HG03066 (cell line): Measurements from ENCODE around the gene FERMT3.
"Not testable (repeated sequence)": the region's sequence is repeated elsewhere in the genome, so short reads cannot be mapped to it uniquely, and the experiment has no call there.

Experiments
- ATAC-seq: cut with Tn5 transposase; IDR thresholded peaks from one replicate; pipeline ENCODE4 v1.9.1; 2021; ENCODE audit warnings: low read depth; ENCODE audit not compliant: unreplicated experiment

Gene FERMT3

DNA sequence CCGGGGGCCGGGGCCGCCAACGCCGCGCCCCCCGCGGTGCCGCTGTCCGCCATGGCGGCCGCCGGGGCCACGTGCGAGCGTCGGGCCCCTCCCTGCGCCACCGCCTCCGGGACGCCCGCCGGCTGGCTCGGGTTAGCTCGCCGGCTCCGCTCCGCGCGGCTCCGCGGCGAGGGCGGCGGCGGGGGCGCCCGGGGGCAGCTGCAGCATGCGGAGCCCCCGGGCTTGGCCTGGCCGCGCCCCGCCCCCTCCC is 40.0 kb downstream of the FERMT3 start:
- not testable (repeated sequence) for ATAC-seq

DNA sequence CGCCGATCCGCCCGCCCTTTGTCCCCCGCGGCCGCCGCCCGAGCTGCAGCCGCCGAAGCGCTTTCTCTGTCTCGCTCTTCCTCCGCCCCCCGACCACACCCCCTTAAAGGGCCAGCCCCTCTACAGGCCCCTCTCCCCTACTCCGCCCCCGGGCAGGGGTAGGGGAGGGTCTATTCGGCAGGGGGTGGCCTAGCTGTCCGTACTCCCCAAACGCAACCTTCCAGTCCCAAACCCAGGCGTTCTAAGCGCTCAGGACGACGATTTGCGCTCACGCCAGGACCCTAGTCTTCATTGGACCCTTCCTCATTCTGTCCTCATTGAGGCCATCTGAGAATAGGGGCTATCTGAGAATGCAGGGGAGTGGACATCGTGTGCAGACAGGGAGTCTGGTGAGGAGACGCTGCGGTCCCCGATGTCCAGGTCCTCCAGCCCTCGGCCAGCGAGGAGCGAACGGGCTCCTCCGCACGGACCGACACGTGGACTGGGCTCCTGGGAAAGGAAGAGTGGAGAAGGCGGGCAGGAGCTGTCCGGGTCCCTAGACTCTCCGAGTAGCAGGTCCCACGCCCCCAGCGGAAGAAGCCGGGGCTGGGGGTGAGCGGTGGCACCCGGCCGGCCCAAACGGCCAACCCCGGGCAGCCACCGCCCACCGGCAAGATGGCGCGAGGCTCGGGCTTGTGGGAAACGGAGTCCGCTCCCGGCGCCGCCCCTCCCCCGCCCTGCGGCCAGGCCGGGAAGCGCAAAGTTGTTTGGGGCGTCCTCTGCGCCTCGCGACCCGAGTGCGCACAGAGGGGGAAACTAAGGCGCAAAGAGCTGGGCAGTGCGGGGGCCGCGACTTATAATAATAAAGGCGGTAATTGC is 40.6 kb downstream of the FERMT3 start, which contains the start of gene PPP1R14B:
Gene PPP1R14B (minus strand): TSS at position 73 of the 858 bp plus-strand sequence. CDS start 270 bp downstream, outside the sequence.
- ATAC-seq, result no peak

DNA sequence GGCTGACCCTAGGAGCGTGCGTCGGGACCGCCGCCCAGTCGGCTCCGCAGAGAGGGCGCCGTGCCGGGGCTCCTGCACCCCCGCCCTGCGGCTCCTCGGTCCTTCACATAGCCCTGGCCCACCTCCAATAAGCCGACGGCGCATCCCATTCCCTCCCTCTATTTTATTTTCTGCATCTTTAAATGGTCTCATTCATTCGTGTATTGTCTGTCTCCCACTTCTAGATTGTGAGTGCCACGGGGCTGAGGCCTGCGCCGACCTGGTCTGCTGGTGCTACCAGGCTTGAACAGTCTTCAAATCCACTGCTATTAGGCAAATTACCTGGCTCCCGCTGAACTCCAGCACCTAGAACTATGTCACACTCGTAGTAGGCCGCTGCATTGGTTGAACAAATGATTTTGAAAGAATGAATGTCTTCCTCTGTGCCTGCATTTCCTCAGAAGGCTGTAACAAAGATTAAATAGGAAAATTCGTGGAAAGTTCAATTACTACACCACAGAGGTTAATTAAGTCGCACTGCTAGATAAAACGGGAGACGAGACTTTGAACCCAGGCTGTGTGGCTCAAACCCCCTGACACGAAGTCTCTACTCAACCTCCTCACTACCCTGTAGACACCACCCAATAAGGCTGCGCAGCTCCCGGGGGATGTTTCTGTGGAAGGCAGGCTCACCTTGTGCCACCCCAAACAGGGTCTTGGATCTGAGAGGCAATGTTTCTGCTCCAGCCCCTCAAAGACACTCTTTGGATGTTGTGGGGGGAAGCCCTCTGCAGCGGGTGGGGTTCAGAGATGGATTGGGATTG is 41.4 kb downstream of the FERMT3 start:
- no peak for ATAC-seq

DNA sequence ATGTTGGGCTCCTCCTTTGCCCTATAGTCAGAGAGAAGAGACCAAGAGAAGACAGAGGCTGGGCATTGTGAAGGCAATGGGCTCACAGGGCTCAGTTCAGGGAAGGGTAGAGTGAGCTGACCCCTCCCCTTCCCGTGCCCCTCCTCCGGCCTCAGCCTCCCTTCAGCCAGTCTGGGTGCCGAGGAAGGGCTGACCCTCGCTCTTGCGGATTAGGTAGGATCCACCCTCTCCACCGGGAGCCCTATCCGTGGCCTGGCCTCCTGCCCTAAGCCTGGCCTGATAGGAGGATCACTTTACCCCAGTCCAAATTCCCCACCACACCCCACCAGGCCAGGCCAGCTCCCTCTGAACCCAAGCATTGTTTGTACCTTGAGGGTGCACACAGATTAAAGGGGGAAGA is 42.1 kb downstream of the FERMT3 start:
- ATAC-seq, result no peak

DNA sequence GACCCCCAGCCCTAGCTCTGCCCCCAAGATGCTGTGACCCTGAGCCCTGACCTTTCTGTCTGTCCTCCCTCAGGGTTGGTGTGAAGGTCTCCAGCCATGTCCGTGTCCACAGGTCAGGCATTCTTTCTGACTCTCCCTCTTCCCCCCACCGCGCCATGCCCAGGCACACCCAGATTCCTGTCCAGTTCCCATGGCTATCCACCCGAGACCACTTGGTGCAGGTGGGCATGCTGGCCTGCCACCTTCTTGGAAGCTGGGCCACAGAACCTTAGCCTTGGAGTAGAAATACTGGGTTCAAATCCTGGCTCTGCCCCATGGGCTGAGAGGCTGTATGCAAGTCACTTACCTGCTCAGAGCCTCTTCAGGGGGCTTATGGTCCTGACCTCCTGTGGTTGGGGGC is 42.5 kb downstream of the FERMT3 start:
- ATAC-seq, result no peak

DNA sequence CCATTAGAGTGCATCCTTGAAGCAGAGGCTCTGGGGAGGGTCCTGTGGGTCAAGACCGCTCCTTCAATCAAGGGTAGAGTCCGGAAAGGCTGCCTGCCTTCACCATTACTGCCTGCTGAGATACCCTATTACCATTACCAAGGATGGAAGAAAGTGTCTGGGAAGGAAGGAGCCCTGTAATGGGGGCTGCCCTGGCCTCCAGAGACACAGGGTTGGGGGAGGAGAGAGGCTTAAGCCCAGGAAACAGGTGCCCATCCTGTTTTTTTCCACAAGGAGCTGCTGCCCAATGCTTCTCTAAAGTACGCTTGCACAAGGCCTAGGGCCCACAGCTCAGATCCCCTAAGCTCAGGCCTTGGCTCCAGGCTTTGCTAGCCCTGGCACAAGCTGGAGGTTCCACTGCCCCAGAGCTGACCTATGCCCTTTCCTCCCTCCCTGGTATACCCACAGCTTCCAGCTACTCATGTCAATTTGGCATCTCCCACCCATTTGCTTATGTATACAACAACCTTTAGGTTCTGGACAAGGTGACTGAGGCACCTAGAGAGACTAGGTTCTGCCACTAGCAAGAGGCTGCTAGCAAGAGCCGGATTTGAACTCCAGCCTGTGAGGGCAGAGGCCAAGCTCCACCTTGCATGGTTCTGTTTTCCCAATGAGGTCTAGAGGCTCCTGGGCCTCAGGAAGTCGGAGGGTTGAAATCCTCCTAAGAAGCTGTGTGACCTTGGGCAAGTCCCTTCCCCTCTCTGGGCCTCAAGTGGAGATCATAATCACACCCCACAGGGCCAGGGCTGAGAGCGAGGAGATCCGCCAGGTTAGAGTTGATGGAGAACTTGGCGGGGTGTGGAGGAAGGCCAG is 43.3 kb downstream of the FERMT3 start:
- ATAC-seq, result no peak

DNA sequence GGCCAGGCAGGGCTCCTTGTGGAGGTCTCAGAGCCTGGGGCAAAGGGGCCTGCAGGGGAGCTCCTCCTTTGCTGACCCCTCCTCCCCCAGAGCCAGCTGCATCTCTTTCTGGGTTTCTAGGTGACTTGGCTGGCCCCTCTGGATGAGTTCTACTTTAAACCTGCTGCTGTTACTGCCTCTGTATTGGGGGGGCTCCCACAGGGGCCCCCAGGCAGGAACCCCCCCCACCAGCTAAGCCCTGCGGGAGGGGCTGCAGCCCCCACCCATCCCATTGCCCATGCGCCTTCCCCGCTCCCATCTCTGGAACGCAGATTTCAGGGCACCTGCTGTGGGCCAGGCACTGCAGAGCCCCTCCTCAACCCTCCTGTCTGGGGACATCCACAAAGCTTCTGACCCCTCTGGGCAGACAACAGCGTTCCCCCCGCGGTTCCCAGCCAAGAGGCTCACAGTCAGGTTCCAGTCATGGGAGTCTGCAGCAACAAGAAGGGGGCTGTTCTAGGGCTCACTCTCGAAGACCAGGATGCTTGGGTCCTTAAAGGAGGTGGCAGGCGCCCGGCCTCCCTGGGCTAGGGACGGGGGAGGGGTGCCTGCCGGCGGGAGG is 44.0 kb downstream of the FERMT3 start:
- ATAC-seq, result no peak

DNA sequence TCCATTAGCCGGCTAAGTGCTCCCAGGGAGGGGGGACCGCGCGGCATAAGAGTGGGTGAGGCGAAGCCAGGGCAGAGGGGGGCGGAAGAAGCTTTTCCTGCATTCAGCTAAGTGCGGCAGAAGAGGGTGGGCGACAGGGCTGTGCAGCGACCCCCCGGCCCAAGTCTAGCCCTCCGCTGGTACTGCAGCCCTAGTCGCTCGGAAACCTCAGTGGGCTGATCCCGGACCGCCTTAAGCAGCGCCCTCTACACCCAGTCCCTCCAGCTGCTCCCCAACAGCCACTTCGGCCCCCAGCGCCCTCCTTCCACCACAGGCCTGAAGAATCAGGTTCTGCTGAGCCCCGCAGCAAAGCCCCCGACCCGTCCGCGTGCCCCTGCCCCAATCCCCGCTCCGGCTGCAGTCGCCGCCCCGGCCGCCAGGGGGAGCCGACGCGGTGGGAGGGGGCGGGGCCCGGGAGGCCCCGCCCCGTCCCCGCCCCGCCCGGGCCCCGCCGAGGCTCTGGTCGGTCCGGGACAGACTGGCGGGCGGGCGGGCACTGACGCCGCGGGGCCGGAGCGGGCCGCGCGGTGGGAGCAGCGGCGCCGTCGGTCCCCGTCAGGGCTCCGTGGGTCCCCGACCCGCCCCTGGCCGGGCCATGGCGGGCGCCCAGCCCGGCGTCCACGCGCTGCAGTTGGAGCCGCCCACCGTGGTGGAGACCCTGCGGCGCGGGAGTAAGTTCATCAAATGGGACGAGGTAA is 44.7 kb downstream of the FERMT3 start, which contains the start of gene PLCB3:
Gene PLCB3 (plus strand): TSS at position 515 of the 737 bp plus-strand sequence. CDS start 120 bp downstream, at position 635.
- peak; percentile 48 for ATAC-seq

DNA sequence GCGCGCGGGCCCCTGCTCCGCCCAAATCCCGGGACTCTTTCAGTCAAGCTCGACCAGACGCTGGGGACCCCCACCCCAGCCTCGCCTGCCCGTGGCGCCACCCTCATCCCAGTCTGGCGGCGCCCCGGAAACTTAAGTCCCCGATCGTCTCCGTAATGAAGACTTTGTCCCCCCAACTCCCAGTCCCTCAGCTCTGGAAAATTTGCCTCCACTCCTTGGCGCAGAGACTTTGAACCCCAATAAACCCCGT is 45.2 kb downstream of the FERMT3 start:
- no peak for ATAC-seq

DNA sequence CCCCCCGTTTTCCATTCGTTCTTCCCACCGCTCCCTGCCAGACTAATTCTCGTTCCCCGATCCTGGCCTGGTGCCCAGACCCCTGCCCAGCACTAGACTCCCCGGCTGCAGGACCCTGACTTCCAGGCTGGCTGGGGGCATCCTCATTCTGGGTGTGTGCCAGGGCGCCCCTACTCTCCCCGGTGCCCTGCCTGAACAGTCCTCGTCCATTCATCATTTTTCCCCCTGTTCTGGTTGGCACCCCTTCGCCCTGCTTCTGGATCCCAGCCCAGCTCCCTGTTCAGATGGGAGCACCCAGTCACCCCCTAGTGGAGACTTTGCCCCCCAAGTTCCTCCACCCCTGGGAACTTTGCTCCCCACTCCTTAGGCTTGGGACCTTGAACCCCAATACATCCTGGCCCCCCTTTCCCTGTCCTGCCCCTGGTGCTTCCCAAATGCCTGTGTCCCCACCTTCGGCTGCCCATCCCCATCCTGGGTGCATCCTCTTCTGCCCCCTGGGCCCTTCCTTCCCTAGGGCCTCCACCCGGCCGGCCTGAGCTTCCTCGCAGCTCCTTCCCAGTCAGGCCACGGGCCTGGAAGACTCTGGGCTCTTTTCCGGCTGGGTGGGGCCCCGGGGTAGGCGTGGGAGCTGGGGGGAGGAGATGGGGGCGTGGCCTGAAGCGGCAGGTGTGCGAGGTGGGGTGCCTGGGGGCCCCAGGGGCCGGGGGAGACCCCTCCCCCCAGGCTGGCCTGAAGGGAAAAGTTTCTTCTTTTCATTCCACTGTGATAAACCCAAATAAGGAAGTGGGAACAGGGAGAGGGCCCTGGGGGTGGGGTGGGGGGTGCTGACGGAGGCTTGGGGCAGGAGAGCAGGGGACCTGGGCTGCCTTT is 45.7 kb downstream of the FERMT3 start:
- ATAC-seq, result no peak

DNA sequence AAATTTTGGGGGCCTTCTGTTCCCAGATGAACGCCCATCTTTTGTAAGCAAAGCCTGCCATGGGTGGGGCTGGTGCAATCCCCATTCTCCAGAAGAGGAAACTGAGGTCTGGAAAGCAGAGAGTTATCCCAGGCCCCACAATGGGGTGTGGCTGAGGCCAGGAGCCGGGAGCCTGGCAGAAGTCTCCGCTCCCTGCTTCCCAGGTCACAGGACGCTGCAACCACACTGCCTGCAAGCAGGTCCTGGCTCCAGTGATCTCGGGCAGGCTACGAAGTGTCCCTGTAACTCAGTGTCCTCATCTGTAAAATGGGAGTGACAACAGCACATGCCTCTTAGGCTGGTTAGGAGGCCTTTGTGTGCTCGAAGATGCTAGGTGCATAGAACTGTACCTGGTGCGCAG is 46.5 kb downstream of the FERMT3 start:
- no peak for ATAC-seq

DNA sequence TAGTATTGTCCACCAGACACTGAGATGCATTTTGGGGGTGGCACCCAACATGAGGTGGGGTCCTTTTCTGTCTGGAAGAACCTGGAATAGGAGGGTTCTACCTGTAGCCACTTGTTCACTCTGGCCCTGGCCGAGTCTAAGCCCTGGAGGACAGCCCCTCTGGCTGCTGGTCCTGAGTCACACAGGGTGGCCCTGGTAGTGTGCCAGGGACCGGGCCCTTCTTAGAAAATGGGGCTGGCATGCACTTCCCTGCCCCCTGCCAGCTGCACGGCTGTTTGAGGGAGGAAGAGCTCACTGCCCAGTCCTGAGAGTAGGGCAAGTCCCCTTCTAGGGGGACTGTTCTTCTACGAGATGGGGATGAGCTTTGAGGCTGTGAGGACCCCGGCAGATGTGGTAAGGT is 47.0 kb downstream of the FERMT3 start:
- no peak for ATAC-seq

DNA sequence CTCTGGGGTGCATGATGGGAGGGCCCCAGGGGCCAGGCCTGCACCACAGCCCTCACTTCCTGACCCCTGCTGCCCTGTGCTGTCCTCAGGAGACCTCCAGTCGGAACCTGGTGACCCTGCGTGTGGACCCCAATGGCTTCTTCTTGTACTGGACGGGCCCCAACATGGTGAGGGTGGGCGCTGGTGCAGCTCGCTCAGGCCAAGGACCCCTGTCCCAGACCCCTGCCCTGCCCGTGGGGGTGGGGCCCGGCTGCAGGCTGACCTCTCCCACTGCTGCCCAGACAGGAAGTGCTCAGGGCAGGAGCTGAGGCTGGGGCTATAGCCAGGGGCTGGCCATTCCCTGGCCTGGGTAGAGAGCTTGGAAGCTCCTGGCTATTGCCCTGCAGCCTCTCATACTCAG is 47.8 kb downstream of the FERMT3 start:
- ATAC-seq, result no peak

DNA sequence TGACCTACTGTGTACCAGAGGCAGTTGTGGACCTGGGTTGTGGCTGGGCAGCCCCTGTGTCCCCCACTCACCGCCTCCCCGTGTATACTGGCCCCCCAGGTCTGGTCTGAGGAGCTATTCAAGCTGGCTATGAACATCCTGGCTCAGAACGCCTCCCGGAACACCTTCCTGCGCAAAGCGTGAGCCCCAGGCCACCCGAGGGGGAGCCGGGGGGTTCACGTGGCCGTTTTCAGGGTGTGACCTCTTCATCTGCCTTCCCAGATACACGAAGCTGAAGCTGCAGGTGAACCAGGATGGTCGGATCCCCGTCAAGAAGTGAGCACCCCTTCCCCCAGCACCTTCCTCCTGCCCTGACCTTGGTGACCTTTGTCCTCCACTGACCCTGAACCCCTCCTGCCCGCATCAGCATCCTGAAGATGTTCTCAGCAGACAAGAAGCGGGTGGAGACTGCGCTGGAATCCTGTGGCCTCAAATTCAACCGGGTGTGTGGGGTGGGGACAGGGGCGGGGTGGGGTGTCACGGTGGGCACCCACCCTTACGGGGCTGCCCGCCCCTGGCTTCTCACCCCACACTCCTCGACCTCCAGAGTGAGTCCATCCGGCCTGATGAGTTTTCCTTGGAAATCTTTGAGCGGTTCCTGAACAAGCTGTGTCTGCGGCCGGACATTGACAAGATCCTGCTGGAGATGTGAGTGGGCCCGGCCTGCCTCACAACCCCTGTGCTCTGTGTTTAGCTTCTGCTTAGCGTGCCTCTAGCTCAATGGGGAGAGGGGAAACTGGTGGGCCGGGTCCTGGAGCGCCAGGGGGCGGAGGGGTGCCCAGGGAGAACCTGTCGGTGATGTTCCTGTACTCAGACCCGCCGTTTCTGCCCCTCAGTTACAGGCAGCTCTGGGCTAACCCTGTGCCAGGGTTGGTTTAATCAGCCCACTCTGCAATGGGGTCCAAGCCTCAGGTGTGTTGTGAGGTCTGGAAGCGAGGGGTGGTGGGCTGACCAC is 48.9 kb downstream of the FERMT3 start:
- no peak for ATAC-seq

DNA sequence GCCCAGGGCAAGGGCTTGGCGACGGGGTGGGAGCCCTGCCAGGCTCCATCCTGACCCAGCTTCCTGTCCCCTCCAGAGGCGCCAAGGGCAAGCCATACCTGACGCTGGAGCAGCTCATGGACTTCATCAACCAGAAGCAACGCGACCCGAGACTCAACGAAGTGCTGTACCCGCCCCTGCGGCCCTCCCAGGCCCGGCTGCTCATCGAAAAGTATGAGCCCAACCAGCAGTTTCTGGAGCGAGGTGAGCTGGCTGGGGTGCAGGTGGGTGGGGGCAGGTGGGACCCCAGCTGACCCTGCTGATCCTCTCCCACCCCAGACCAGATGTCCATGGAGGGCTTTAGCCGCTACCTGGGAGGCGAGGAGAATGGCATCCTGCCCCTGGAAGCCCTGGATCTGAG is 49.8 kb downstream of the FERMT3 start:
- ATAC-seq, result no peak

DNA sequence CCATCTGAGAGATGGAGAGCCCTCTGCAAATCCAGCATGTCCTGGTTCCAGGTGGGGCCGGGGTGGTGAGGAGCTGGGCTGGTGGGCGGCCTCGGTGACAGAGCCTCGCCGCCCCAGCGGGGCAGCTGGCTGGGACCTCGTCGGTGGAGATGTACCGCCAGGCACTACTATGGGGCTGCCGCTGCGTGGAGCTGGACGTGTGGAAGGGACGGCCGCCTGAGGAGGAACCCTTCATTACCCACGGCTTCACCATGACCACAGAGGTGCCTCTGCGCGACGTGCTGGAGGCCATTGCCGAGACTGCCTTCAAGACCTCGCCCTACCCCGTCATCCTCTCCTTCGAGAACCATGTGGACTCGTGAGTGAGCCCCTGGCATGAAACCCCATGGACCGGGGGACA is 51.8 kb downstream of the FERMT3 start:
- ATAC-seq, result no peak

DNA sequence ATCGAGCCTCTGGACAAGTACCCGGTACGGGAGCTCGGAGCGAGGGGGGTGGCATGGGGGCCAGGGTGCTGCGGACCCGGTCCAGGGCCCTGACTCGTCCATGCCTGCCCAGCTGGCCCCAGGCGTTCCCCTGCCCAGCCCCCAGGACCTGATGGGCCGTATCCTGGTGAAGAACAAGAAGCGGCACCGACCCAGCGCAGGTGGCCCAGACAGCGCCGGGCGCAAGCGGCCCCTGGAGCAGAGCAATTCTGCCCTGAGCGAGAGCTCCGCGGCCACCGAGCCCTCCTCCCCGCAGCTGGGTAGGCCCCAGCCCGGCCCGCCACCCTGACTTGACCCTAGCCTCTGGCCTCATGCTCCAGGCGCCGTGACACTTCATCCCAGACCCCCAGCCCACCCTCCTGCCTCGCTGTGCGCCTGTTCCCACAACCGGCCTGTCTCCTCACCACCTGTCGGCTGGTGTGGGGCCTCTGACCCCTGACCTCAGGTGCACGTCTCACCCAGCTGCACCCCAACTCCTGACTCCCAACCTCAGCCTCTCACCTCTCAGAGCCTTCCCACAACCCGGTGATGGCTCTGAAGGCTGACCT is 52.5 kb downstream of the FERMT3 start:
- no peak for ATAC-seq
